ENCODE results near the gene BAAT. TPM values are rescaled to one million over a fixed set of nuclear protein-coding genes. Genes with fewer than 3 reads are reported as not detected.

BAAT gene
- total and polyA plus RNA-seq, 11 donors, result 0.03 to 0.32 (median 0.17) TPM; not detected in 6

DNA sequence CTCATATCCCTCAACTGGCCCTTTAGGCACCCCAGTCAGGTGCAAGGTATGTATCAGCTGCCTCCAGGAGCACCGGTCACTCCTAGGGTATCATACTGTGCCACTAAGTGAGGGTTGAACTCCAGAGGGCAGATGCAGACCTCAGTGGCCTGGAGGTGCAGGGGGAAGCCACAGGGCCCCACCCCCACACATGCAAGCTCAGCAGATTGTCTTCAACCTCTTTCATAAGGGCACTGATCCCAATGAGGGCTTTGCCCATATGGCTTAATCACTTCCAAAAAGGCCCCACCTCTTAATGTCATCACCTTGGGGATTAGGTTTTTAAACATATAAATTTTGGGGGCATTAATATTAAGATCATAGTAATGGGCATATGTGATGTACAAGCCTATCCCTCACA is 28.2 kb downstream of the BAAT start:
- Histone ChIP-seq H3K4me3 (no peak overlapping the region), H3K9me3 (no peaks in the 10 kb centered on the region), H3K27ac (no peak overlapping the region), H3K4me1 (no peaks in the 10 kb centered on the region), H3K36me3 (no peaks in the 10 kb centered on the region), H3K27me3 (peaks cover 0 to 4% (median 0%) of the 10 kb centered on the region in 9 donors)
- WGBS, 4 donors, result 32 to 100% (median 44%) methylated on average over 1 of the region's 1 CpG
- intact Hi-C loops (cut with DNase I), result no loop called here
- DNase-seq, result no peak
- no peak for TF ChIP-seq POLR2A (IDR thresholded peaks at IDR 0.05)
- TF ChIP-seq, protein P1, sequence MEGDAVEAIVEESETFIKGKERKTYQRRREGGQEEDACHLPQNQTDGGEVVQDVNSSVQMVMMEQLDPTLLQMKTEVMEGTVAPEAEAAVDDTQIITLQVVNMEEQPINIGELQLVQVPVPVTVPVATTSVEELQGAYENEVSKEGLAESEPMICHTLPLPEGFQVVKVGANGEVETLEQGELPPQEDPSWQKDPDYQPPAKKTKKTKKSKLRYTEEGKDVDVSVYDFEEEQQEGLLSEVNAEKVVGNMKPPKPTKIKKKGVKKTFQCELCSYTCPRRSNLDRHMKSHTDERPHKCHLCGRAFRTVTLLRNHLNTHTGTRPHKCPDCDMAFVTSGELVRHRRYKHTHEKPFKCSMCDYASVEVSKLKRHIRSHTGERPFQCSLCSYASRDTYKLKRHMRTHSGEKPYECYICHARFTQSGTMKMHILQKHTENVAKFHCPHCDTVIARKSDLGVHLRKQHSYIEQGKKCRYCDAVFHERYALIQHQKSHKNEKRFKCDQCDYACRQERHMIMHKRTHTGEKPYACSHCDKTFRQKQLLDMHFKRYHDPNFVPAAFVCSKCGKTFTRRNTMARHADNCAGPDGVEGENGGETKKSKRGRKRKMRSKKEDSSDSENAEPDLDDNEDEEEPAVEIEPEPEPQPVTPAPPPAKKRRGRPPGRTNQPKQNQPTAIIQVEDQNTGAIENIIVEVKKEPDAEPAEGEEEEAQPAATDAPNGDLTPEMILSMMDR (IDR thresholded peaks at IDR 0.05), result no peak
- no peak for ATAC-seq

DNA sequence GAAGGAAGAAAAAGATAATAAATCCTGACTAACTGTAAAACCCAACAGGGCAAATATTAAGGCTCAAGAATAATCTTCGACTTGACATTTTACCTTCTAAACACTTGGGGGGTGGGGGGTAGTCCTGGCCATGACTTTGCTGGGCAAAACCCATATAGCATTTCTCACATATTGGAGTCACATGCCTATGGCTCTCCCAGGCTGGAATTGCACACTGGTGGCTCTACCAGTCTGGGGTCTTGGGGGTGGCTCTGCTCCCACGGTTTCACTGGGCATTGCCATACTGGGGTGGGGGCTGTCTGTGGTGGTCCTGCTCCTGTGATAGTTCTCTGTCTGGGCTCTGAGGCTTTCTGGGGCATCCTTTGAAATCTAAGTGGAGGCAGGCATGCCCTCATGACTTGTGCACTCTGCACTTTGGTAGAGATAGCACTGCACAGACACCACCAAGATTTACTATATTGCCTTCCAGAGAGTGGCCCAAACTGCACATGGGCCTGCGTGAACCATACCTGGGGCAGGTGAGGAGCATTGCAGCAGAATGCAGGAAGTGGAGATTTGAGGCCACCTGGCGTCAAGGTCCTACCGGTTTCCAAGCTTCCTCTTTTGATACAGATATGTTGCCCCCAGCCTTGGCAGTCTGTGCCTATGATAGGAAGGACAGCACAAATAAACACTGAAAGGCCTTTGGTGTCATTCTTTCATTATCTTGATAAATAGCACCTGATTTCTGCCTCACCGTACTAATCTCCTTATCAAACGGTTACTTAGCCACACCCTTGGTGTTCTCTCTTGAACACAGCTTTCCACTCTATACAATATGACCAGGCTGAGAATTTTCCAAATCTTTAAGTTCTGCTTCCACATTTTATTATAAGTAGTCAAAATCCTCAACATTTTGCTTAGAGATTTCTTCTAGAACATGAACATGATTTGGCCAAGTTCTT is 29.8 kb downstream of the BAAT start:
- Histone ChIP-seq H3K27ac (no peak overlapping the region), H3K4me3 (no peak overlapping the region), H3K36me3 (no peaks in the 10 kb centered on the region), H3K9me3 (no peaks in the 10 kb centered on the region), H3K4me1 (no peaks in the 10 kb centered on the region), H3K27me3 (peaks cover 0 to 4% (median 0%) of the 10 kb centered on the region in 9 donors)
- ATAC-seq (no peak), DNase-seq (no peak)
- intact Hi-C loops (cut with DNase I), result no loop called here
- TF ChIP-seq, protein P1 (IDR thresholded peaks at IDR 0.05), result no peak
- TF ChIP-seq POLR2A (IDR thresholded peaks at IDR 0.05), result no peak
- 73 to 78% (median 75%) methylated on average over 6 to 7 of the region's 7 CpGs for WGBS, 4 donors

DNA sequence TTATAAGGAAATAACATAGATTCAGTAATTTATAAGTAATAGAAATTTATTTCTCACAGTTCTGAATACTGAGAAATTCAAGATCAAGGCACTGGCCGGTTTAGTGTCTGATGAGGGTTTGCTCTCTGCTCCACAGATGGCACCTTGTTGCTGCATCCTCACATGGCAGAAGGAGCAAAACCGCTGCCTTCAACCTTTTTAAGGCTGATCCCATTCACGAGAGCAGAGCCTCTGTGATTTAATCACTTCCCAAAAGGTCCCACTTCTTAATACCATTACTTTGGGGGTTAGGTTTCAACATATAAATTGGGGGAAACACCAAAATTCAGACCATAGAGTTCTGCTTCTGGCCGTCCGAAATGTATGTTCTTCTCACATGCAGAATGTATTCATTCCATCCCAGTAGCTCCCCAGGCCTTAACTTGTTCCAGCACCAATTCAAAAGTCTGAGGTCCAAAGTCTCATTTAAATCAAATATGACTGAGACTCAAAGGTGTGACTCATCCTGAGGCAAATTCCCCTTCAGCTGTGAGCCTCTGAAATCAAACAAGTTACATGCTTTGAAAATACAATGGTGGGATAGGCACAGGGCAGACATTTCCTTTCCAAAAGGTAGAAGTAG is 30.6 kb downstream of the BAAT start:
- Histone ChIP-seq H3K36me3 (no peaks in the 10 kb centered on the region), H3K9me3 (no peaks in the 10 kb centered on the region), H3K4me3 (no peak overlapping the region), H3K27ac (no peak overlapping the region), H3K4me1 (no peaks in the 10 kb centered on the region), H3K27me3 (peaks cover 0 to 4% (median 0%) of the 10 kb centered on the region in 9 donors)
- no peak for ATAC-seq
- 84 to 94% (median 88%) methylated on average over 5 of the region's 5 CpGs for WGBS, 4 donors
- intact Hi-C loops (cut with DNase I), result no loop called here
- no peak for DNase-seq
- TF ChIP-seq POLR2A (IDR thresholded peaks at IDR 0.05), result no peak

DNA sequence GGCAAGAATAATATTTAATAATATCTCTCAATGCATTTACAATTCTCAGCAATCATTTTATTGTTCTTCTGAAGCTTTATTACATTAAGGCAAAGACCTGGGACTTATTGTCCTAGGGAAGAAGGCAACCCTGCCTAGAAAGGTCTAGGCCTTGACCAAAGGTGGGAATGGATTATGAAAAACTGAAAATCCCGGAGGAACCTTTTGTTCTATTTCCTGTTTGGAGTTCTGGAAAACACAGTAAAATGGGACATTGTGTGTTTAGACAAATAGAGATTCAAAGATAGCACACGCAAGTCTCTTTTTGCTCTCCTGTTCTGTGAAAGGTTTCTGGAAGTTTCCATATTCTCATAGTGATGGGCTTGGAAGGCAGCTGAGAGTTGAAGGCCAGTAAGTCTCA is 31.1 kb downstream of the BAAT start:
- Histone ChIP-seq H3K27me3 (peaks cover 0 to 4% (median 0%) of the 10 kb centered on the region in 9 donors), H3K4me1 (no peaks in the 10 kb centered on the region), H3K36me3 (no peaks in the 10 kb centered on the region), H3K27ac (no peak overlapping the region), H3K9me3 (no peaks in the 10 kb centered on the region), H3K4me3 (no peak overlapping the region)
- no peak for DNase-seq
- intact Hi-C loops (cut with DNase I), result no loop called here
- 69 to 78% (median 74%) methylated on average over 2 of the region's 2 CpGs for WGBS, 4 donors
- TF ChIP-seq, protein P1 (IDR thresholded peaks at IDR 0.05), result no peak
- TF ChIP-seq POLR2A (IDR thresholded peaks at IDR 0.05), result no peak
- no peak for ATAC-seq
